ENCODE measurements around the gene PLCH1.
"Not testable (repeated sequence)": the region's sequence is repeated elsewhere in the genome, so short reads cannot be mapped to it uniquely, and the experiment has no call there.

Gene PLCH1

GRCh38 chr3:155617346-155617925, 127.4 kb downstream of the PLCH1 start:
- FAIRE-seq (no peak), DNase-seq (ENCODE audit: insufficient read length, low spot score) (no peak)

DNA sequence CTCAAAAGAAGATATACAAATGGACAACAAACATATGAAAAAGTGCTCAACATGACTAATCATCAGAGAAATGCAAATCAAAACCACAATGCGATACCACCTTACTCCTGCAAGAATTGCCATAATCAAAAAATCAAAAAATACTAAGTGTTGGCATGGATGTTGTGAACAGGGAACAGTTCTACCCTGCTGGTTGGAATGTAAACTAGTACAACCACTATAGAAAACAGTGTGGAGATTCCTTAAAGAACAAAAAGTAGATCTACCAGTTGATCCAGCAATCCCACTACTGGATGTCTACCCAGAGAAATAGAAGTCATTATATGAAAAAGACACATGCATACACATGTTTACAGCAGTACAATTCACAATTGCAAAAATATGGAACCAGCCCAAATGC, 129.7 kb downstream of the PLCH1 start:
- FAIRE-seq = not testable (repeated sequence)

DNA sequence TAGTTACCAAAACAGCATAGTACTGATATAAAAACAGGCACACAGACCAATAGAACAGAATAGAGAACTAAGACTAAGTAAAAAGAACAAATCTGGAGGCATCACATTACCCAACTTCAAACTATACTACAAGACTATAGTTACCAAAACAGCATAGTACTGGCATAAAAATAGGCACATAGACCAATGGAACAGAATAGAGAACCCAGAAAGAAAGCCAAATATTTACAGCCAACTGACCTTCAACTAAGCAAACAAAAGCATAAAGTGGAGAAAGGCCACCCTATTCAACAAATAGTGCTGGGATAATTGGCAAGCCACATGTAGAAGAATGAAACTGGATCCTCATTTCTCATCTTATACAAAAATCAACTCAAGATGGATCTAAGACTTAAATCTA, 130.5 kb downstream of the PLCH1 start:
- not testable (repeated sequence) for FAIRE-seq; DNase-seq (ENCODE audit: insufficient read length, low spot score)

More for the DNA sequence above, 129.7 kb downstream of the PLCH1 start:
- DNase-seq (ENCODE audit: insufficient read length, low spot score) = not testable (repeated sequence)

GRCh38 chr3:155611456-155611855, 133.4 kb downstream of the PLCH1 start:
- no peak for FAIRE-seq
- DNase-seq (ENCODE audit: insufficient read length, low spot score) = no peak

DNA sequence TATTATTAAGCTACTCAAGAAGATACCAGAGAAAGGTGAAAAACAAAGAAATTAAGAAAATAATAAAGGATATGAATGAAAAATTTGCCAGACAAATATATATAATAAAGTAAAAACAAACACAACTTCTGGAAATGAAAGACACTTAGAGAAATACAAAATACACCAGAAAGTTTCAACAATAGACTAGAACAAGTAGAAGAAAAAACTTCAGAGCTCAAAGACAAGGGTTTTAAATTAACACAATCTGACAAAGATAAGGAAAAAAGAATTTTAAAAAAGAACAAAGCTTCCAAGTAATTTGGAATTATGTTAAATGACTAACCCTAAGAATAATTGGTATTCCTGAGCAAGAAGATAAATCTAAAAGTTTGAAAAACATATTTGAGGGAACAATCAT, 135.3 kb downstream of the PLCH1 start:
- FAIRE-seq (no peak), DNase-seq (ENCODE audit: insufficient read length, low spot score) (no peak)

- FAIRE-seq = no peak
- DNase-seq (ENCODE audit: insufficient read length, low spot score) = no peak
Observed at GRCh38 chr3:155608228-155608920, 136.5 kb downstream of the PLCH1 start.

DNA sequence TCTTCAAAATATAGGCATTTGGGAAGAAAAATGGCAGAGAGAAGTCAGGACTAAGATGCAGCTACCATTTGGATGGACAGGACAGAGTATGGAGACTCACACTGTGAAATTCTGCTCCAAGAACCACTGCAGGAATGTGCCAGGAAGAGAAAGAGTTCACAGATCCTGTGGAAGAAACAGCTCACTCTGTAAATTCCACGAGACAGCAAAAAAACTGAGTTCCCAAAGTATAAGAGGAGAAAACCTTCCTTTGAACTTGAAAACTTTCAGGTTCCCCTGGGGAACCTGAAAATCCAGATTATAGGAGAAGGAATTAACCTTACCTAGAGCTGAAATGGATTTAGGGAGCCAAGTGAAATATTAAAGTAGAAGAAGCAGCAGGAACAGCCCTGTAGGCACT, 137.1 kb downstream of the PLCH1 start:
- no peak for DNase-seq (ENCODE audit: insufficient read length, low spot score)
- no peak for FAIRE-seq

DNA sequence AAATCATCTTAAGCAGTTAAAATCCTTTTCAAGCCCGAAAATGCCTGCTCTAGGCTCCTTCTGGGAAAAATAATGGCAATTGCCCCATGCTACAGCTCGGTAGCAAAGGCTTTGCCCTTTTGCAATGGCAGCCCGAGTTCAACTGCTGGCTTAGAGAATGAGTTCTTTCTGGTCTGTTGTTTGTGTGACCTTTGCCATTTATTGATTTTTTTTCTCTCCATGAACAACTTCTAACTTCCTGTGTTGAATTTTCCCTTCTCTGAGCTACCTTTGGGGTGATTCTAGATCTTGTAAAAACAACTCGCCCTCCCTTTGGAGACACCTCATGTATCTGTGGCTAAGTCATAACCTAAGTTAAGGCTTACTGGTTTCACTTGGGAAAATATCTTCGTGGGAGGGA, 139.3 kb downstream of the PLCH1 start:
- DNase-seq (ENCODE audit: insufficient read length, low spot score) = no peak
- FAIRE-seq = no peak

DNA sequence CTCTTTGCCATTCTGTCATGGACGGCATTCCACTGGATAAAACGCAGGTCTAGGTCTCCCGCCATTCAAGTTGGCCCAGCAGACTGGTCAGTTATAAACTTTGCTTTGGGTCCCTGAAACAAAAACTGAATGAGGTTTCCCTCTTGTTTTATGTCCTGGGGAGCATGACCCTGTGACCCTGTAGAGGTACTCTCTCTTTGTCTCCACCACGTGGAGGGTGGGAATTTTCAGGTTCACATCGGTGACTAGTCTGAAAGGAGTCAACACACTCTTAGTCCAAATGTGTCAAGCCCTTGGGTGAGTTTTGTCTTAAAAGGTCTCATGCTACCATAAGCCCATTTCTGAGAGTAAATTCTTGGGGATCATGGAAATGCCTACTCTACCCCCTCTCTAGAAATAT, 139.9 kb downstream of the PLCH1 start:
- DNase-seq (ENCODE audit: insufficient read length, low spot score) = no peak
- FAIRE-seq = no peak

GRCh38 chr3:155604126-155604525, 140.7 kb downstream of the PLCH1 start:
- DNase-seq (ENCODE audit: insufficient read length, low spot score) = no peak
- FAIRE-seq = no peak

DNA sequence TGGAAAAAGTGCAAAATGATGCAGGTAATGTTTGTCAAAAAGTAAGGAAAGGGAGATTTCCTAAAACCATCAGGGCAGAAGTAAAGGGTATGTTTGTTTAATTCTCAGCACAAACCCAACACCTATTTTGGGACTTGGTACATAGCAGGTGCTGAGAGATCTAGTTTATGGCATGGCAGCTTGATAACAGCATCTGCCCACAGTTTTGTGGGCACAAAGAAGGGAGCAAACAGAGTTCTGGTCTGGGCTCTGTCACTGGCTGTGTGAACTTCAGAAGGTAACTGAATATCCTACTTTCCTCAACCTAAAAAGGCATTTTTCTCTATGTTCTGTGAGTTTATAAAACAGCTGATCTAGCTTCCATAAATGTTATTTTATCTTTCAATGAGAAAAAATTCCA, 141.6 kb downstream of the PLCH1 start:
- no peak for FAIRE-seq
- DNase-seq (ENCODE audit: insufficient read length, low spot score) = no peak

- DNase-seq (ENCODE audit: insufficient read length, low spot score) = no peak
- no peak for FAIRE-seq
Observed at GRCh38 chr3:155602307-155602706, 142.6 kb downstream of the PLCH1 start.

DNA sequence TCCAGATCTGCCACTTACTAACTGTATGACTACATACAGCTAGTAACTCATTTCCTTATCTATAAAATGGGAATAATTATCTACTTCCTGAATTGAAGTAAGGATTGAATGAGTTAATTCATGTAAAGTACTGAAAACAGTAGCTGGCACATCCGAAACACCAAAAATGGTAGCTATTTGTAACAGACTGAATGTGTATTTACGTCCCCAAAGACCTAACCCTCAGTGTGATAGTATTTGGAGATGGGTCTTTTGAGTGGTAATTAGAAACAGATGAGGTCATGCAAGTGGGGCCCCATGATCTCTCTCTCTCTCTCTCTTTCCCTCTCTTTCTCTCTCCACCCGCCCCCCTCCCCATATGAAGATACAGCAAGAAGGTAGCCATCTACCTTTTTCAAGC, 146.2 kb downstream of the PLCH1 start:
- FAIRE-seq (no peak), DNase-seq (ENCODE audit: insufficient read length, low spot score) (no peak)

GRCh38 chr3:155596615-155597014, 148.3 kb downstream of the PLCH1 start:
- FAIRE-seq (no peak), DNase-seq (ENCODE audit: insufficient read length, low spot score) (no peak)

DNA sequence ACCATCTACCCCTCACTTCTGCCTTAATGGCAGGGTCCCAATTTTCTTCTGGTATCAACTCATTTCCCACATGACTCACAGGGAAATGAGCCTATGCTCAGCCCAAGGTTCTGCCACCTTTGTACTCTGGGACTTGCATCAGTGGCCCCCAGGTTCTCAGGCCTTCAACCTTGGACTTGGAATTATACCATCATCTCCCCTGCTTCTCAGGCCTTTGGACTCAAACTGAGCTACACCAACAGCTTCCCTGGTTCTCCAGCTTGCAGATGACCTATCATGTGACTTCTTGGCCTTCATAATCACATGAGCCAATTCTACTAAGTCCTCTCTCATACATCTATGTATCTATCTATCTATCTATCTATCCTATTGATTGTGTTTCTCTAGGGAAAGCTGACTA, 149.5 kb downstream of the PLCH1 start:
- DNase-seq (ENCODE audit: insufficient read length, low spot score) = no peak
- FAIRE-seq = no peak

DNA sequence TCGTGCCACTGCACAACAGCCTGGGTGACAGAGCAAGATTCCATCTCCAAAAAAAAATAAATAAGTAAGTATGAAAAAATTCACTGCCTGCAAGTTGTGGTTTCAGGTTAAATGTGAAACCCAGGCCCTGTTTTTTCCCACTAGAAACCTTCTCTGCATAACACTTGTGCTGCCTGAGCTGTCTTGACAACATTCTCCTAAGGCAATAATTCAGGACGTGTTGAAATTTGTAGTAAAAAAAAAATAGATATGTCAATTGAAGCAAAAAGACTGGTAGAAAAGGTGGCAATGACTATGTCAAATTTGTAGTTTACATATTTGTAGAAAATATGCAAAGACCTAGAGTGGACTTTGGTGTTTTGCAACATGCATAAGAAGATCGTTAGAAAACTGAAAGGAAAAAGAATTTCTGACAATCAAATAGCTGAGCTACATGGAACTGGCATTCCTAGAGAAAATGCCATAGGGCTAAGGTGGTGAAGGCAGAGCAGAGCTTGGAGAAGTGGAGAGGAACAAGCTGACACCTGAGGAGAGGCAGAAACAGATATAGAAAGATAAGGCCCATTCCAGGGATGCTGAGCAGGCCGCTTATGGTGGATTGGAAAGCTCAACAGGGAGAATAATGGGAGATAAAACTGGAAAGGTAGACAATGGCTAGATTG, 150.2 kb downstream of the PLCH1 start:
- DNase-seq (ENCODE audit: insufficient read length, low spot score) = no peak
- FAIRE-seq = no peak

- no peak for FAIRE-seq
- no peak for DNase-seq (ENCODE audit: insufficient read length, low spot score)
Observed at GRCh38 chr3:155587581-155587980, 157.3 kb downstream of the PLCH1 start.

- DNase-seq (ENCODE audit: insufficient read length, low spot score) (no peak), FAIRE-seq (no peak)
Observed at GRCh38 chr3:155585384-155585783, 159.5 kb downstream of the PLCH1 start.

GRCh38 chr3:155581579-155581978, 163.3 kb downstream of the PLCH1 start:
- DNase-seq (ENCODE audit: insufficient read length, low spot score) = no peak
- FAIRE-seq = no peak

DNA sequence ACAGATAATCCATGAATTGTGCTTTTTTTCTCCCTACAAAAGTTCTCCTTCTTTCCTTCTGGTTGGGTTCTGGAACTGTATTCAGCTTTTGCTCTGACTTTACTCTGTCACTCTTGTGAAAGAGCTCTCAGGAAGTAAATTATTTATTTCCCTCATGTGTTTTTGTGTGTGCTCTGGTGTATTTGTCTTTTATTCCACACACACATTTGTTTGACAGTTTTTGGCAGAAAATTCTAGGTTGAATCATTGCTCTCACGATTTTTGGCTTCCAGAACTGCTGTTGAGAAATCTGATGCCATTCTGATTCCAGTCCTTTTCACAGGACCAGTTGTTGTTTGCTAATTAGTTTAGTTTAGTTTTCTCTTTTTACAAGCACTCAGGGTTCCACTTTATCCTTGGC, 172.8 kb downstream of the PLCH1 start:
- DNase-seq (ENCODE audit: insufficient read length, low spot score) = no peak
- no peak for FAIRE-seq

- DNase-seq (ENCODE audit: insufficient read length, low spot score) (no peak), FAIRE-seq (no peak)
Observed at GRCh38 chr3:155568295-155568694, 176.6 kb downstream of the PLCH1 start.

DNA sequence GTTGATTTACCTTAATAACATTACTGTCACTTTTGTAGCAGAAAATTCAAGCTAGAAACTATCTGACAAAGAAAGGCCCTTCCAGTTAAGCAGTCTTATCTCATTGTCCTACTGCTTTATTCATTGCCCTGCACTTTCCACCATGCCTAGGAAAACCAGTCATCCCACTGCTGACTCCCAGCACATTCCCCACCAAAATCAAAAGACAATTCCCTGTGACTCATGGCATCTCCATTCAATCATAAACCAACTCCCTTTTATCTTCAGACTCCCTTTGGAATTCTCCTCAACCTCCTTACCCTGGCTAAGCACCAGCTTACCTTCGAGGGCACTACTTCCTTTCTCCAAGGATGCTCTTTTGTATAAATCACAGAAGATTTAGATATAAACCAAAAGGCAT, 184.3 kb downstream of the PLCH1 start:
- DNase-seq (ENCODE audit: insufficient read length, low spot score) (no peak), FAIRE-seq (no peak)
